DOHH2 (cell line): ENCODE results near the gene CCT6B.

ENCODE experiments used
- H3F3A ChIP-seq: fragments of 200-600 bp; sonication (generic), shearing (Covaris generic); 2 replicates; pipeline ENCODE4 v1.6.0; 2016; ENCODE audit warnings: antibody characterized with exemption, mild to moderate bottlenecking; ENCODE audit not compliant: control insufficient read depth, insufficient read depth
- H3K27ac ChIP-seq: fragments of 200-600 bp; sonication (generic); 2 replicates; pipeline ENCODE4 v1.5.1; 2014; ENCODE audit warnings: low read depth, mild to moderate bottlenecking, low read length, moderate library complexity
- H3K27me3 ChIP-seq: fragments of 200-600 bp; sonication (generic); 2 replicates; pipeline ENCODE4 v1.6.1; 2014; ENCODE audit warnings: mild to moderate bottlenecking, low read length, mixed read lengths; ENCODE audit not compliant: control insufficient read depth
- H3K36me3 ChIP-seq: fragments of 200-600 bp; sonication (generic); 2 replicates; pipeline ENCODE4 v1.6.1; 2014; ENCODE audit warnings: mild to moderate bottlenecking, low read length, moderate library complexity, mixed read lengths; ENCODE audit not compliant: control insufficient read depth
- H3K4me1 ChIP-seq: fragments of 200-600 bp; sonication (generic); 2 replicates; pipeline ENCODE4 v1.6.1; 2014; ENCODE audit warnings: mild to moderate bottlenecking, low read length, mixed read lengths; ENCODE audit not compliant: control insufficient read depth
- H3K4me2 ChIP-seq: fragments of 200-600 bp; sonication (generic); 2 replicates; pipeline ENCODE4 v1.6.0; 2014; ENCODE audit warnings: mild to moderate bottlenecking, low read length, moderate library complexity
- H3K4me3 ChIP-seq: fragments of 200-600 bp; sonication (generic); 2 replicates; pipeline ENCODE4 v1.5.1; 2014; ENCODE audit warnings: mild to moderate bottlenecking, low read length, mixed read lengths
- H3K79me2 ChIP-seq: fragments of 200-600 bp; sonication (generic); 2 replicates; pipeline ENCODE4 v1.6.1; 2014; ENCODE audit warnings: mild to moderate bottlenecking, low read length, mixed read lengths; ENCODE audit not compliant: control insufficient read depth
- H3K9me2 ChIP-seq: fragments of 200-600 bp; sonication (generic); replicated peaks from 2 replicates; pipeline ENCODE4 v1.6.1; 2014; ENCODE audit warnings: mild to moderate bottlenecking, low read length, mixed read lengths; ENCODE audit not compliant: control insufficient read depth
- H3K9me3 ChIP-seq: fragments of 200-600 bp; sonication (generic); 2 replicates; pipeline ENCODE4 v1.6.1; 2014; ENCODE audit warnings: antibody characterized with exemption, low read length, mixed read lengths; ENCODE audit not compliant: control insufficient read depth, insufficient read depth
- H4K20me1 ChIP-seq: fragments of 200-600 bp; sonication (generic); 2 replicates; pipeline ENCODE4 v1.6.0; 2014; ENCODE audit warnings: low read depth, mild to moderate bottlenecking, antibody characterized with exemption, low read length, moderate library complexity; ENCODE audit not compliant: control insufficient read depth, insufficient read depth
- EZH2phosphoT487 ChIP-seq: fragments of 200-600 bp; sonication (generic); IDR thresholded peaks from 2 replicates; pipeline ENCODE4 v1.6.1; 2017; ENCODE audit warnings: borderline replicate concordance, mild to moderate bottlenecking, antibody characterized with exemption, low read length, moderate library complexity, mixed read lengths
- TF ChIP-seq, protein P1 (sequence below): fragments of 200-600 bp; sonication (generic); IDR thresholded peaks from one replicate; pipeline ENCODE4 v1.5.1; 2014; ENCODE audit warnings: antibody characterized with exemption, mild to moderate bottlenecking, low read depth, low read length; ENCODE audit not compliant: poor library complexity, severe bottlenecking

The CCT6B gene

DNA sequence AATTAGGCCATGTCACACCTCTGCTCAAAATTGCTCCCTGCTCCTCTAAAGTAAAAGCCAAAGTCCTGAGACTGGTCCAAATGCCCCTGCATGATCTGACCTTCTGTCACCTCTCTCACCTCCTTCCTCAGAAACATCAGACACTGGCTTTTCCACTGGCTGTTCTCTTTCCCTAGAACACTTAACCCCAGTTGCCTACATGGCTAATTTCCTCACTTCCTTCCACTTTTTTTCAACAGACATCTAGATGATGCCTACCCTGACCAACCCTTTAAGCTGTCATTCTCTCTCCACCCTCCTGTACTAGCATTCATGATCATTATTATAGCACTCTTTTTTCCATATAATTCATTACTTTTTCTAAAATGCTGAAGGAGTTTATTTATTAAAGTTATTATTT, 31.0 kb downstream of the CCT6B start:
- H3K27ac ChIP-seq, result no peak overlapping the region
- H3F3A ChIP-seq, result no peaks in the 10 kb centered on the region
- no peaks in the 10 kb centered on the region for H3K4me1 ChIP-seq
- 0 out of 2 replicates have a peak, but pooled peaks cover 2% of the 10 kb centered on the region for H3K27me3 ChIP-seq
- no peaks in the 10 kb centered on the region for H3K9me2 ChIP-seq
- no peak overlapping the region for H3K4me2 ChIP-seq
- H3K4me3 ChIP-seq, result no peak overlapping the region
- H3K79me2 ChIP-seq, result no peaks in the 10 kb centered on the region
- H3K9me3 ChIP-seq, result no peaks in the 10 kb centered on the region
- no peaks in the 10 kb centered on the region for H4K20me1 ChIP-seq
- no peak for TF ChIP-seq EZH2phosphoT487
- TF ChIP-seq, protein P1, sequence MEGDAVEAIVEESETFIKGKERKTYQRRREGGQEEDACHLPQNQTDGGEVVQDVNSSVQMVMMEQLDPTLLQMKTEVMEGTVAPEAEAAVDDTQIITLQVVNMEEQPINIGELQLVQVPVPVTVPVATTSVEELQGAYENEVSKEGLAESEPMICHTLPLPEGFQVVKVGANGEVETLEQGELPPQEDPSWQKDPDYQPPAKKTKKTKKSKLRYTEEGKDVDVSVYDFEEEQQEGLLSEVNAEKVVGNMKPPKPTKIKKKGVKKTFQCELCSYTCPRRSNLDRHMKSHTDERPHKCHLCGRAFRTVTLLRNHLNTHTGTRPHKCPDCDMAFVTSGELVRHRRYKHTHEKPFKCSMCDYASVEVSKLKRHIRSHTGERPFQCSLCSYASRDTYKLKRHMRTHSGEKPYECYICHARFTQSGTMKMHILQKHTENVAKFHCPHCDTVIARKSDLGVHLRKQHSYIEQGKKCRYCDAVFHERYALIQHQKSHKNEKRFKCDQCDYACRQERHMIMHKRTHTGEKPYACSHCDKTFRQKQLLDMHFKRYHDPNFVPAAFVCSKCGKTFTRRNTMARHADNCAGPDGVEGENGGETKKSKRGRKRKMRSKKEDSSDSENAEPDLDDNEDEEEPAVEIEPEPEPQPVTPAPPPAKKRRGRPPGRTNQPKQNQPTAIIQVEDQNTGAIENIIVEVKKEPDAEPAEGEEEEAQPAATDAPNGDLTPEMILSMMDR, result no peak
- H3K36me3 ChIP-seq, result no peaks in the 10 kb centered on the region

DNA sequence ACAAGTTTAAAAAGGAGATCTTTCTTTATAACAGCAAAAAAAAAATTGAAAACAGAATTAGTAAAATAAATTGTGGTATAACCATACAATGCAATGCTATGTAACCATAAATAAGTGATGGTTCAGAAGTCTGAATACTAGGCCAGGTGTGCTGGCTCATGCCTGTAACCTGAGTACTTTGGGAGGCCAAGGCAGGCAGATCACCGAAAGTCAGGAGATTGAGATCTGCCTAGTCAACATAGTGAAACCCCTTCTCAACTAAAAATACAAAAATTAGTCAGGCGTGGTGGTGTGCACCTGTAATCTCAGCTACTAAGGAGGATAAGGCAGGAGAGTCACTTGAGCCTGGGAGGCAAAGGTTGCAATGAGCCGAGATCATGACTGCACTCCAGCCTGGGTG, 34.6 kb downstream of the CCT6B start:
- Histone ChIP-seq H3K4me2 (no peak overlapping the region), H3K9me3 (no peaks in the 10 kb centered on the region), H3F3A (no peaks in the 10 kb centered on the region), H3K4me3 (no peak overlapping the region), H4K20me1 (no peaks in the 10 kb centered on the region), H3K36me3 (no peaks in the 10 kb centered on the region), H3K27me3 (0 out of 2 replicates have a peak, but pooled peaks cover 2% of the 10 kb centered on the region), H3K4me1 (no peaks in the 10 kb centered on the region), H3K79me2 (no peaks in the 10 kb centered on the region), H3K9me2 (no peaks in the 10 kb centered on the region), H3K27ac (no peak overlapping the region)
- TF ChIP-seq, protein P1, result no peak
- TF ChIP-seq EZH2phosphoT487, result no peak

DNA sequence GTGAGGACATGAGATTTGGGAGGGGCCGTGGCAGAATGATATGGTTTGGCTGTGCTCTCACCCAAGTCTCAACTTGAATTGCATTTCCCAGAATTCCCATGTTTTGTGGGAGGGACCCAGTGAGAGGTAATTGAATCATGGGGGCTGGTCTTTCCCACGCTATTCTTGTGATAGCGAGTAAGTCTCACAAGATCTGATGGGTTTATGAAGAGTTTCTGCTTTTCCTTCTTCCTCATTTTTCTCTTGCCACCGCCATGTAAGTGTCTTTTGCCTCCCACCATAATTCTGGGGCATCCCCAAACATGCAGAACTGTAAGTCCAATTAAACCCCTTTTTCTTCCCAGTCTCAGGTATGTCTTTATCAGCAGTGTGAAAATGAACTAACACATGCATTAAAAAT, 40.6 kb downstream of the CCT6B start:
- H3K27me3 ChIP-seq, result no peaks in the 10 kb centered on the region
- TF ChIP-seq, protein P1, result no peak
- no peak for TF ChIP-seq EZH2phosphoT487
- H3K9me2 ChIP-seq, result no peaks in the 10 kb centered on the region; the same call in 1 of the 2 replicates
- no peaks in the 10 kb centered on the region for H3K36me3 ChIP-seq
- no peak overlapping the region for H3K27ac ChIP-seq
- H3F3A ChIP-seq, result no peaks in the 10 kb centered on the region
- no peaks in the 10 kb centered on the region for H3K4me1 ChIP-seq
- H3K4me3 ChIP-seq, result no peak overlapping the region
- no peaks in the 10 kb centered on the region for H3K79me2 ChIP-seq
- H4K20me1 ChIP-seq, result no peaks in the 10 kb centered on the region
- no peaks in the 10 kb centered on the region for H3K9me3 ChIP-seq
- no peak overlapping the region for H3K4me2 ChIP-seq

DNA sequence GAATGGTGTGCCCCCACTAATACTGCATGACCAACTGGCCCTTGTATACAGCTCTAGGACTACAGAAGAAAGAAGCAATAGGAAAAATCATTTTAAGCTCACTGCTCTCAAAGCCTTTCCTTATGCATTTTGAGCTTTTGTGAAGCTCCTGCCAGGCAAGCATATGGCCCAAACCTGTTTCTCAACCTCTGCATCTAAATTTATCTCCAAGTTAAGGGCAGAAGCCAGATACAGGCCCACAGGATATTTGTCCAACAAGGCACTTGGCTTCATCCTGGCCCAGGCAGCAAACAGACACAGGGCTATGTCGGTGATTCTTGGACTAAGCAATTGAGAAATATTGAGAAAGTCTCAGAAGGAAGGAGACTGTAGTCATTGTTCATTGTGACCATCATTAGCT, 43.9 kb downstream of the CCT6B start:
- Histone ChIP-seq H3K9me2 (no peaks in the 10 kb centered on the region; the same call in 1 of the 2 replicates), H3K27me3 (no peaks in the 10 kb centered on the region), H3K36me3 (no peaks in the 10 kb centered on the region), H3K4me1 (peaks cover 12% of the 10 kb centered on the region), H3K4me3 (no peak overlapping the region), H3K27ac (no peak overlapping the region), H4K20me1 (no peaks in the 10 kb centered on the region), H3K79me2 (no peaks in the 10 kb centered on the region), H3K9me3 (no peaks in the 10 kb centered on the region), H3K4me2 (no peak overlapping the region), H3F3A (no peaks in the 10 kb centered on the region)
- TF ChIP-seq, protein P1, result no peak
- no peak for TF ChIP-seq EZH2phosphoT487
